Measurements from ENCODE around the gene PLEKHA6.

PLEKHA6 gene

DNA sequence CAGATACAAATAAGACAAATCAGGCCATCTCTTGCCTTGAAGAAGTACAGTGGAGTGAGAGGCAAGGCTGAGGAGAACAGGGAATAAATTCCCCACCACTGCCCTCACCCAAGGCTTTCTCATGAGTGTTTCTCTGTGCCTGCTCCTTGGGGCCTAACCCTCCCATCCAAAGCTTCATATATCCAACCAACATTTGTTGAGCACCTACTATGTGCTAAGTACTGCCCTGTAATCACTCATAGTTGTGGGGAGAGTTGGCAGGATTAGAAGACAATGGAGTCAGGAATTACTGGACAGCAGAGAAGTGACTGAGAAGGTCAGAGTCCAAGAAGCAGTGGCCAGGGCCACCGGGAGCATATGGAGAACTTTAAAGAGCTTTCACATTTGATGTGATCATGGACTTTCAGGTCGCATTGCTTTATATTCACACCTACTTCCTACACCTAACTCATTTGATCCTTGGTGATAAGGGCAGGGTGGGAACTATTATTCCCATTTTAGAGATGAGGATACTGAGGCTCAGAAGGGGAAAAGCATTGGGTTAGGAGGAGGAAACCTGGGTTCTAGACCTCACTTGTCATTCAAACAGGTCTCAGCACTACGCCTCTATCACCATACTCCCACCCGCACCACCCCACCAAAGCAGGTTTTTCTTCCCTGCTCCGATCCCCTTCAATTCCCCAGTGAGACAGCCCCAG, 6.4 kb downstream of the PLEKHA6 start:
- no peak for DNase-seq

DNA sequence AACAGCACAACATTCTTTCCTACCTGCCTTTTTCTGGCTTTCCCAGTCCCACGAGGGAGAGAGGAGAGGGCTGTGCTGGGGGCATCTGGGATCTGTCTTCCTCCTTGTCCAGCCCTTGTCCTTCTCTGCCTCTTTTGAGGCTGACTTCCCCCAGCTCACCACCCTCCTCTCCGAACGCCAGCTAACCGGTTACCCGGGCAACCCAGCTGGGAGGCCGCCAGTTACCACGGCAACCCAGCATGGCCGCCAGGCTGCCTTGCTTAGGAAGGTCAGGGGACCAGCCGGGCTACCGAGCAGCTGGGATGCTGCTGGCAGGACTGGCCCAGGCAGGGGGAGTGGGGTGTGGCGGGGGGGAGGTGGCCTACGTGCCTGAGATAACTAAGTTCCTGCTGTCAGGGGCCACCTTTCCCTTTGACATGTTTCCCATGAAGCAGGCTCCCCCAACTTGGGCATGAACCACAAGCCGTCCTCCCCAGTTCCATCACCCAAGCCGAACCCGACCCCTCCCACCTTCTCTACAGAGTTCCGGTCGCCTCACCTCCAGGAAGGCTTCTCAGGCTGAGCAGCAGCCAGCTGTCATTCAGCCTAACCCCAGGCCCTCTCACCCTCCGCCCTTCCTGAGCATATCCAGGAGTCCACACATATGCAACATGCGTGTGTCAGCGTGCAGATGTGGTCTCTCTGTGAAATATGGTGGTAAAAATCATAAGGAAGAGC, 8.7 kb downstream of the PLEKHA6 start:
- DNase-seq = no peak

DNA sequence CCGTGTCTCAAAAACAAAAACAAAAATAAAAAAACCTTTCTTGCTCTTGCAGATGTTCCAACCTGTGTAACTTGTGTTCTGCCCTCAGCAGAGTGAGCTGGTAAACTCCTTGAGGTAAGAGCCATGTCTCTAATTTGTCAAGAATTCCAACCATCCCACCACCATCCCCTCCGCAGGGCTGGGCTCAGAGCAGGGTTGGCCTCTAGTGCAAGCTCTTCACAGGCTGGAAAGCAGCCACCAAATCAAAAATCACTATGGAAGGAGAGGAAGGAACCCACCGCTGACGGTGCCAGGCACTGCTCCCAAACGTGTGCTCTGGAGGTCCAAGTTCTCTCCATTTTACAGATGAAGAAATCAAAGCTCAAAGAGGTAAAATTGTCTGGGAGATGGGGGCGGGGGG, 9.4 kb downstream of the PLEKHA6 start:
- no peak for DNase-seq

DNA sequence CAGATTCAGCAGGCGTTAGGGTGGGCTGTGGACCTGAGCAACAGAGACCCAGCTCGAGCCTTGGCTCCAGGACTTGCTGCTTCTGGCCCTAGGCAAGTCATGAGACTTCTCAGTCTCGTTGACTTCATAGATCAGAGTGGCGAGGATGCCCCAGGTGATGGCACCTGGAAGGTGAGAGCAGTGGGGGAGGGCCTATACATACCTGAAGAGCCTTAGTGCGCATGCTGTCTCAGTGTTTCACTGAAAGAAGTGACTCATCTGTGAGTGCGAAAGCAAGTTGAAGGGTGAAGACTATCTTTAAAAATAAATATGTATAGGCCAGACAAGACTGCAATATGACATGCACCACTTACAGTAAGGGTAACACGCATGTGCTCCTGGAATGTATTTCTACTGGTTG, 10.1 kb downstream of the PLEKHA6 start:
- DNase-seq = no peak

DNA sequence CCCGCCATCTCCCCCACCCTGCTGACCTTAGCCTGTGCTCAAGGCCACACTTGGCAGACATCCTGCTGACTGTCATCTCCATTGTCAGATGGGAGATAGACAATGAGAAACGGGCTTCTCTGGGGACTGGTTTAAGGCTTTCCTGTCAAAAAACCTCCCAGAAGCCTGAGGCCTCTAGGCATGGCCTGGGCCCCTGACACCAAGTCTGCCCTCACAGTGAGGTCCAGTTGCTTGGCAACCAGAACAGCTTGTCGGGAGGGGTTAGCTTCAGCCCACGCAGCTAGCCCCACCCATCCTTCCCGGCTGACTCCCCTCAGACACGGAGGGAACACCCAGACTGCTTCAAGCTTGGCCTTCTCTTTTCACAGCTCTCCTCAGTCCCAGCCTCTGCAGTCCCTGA, 11.0 kb downstream of the PLEKHA6 start:
- DNase-seq = no peak

DNA sequence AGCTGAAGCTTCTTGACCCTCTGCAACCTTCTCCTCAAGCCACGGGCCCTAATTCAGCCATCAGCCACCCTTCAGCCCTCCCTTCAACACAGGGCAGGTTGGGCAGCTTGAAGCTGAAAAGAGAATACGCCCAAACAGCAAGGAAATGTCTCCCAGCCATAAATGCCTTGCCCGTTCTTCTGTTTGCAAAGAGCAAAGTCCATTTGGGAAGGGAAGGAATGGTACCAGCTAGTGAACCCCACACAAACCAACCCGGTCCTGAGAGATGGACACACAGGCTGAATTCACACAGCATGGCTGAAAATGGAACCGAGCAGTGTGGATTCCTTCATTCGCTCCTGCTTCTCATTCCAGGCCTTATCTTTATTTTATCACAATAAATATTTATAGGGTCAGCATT, 11.5 kb downstream of the PLEKHA6 start:
- no peak for DNase-seq

DNA sequence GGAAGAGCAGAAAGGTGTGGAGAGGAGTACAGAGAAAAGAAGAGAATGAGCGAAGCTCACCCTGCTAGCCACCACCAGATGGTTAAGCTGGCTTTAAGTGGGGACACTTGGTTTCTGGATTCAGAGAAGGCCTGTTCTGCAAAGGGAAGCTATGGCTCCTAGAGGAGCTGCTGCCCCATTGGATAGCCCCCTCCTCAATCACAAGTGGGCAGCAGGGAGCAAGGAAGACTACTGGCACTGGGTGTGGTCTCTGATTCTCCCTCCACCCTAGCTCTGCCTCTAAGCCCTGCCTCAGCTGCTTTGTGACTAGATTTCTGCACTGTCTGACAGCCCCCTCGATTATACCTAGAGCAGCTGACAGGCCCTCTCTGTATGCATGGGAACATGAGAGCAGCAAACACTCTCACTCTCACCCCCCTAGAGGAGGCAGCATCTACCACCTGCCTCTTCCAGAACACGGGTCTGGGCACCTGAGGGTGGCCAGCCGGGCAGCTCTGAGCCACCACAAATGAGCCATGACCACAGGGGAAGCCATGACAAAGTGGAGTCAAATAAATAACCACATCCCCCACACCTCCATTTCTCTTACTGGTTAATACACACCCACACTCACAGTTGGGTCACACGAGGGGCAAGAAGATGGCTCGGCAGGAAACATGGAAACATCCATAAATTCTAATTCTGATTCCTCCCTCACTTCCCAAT, 13.6 kb downstream of the PLEKHA6 start:
- no peak for DNase-seq

DNA sequence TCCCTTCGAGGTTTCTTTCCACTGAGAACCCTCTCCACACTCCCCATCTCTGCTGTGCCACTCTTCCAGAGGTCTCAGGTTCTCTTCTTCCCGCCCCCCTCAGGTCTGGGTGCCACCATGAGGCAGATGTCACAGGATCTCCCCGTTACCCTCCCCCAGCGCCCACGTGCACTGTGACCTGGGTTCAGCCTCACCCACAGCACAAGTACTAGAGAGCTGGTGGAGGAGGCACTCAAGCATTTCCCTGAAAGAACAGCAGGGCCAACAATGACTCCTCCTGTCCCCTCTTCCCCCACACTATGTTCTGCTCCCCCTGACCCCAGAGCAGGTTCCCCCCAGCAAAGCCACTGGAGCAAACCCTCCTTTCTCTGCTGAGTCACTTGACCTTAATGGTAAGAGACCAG, 14.3 kb downstream of the PLEKHA6 start:
- no peak for DNase-seq

DNA sequence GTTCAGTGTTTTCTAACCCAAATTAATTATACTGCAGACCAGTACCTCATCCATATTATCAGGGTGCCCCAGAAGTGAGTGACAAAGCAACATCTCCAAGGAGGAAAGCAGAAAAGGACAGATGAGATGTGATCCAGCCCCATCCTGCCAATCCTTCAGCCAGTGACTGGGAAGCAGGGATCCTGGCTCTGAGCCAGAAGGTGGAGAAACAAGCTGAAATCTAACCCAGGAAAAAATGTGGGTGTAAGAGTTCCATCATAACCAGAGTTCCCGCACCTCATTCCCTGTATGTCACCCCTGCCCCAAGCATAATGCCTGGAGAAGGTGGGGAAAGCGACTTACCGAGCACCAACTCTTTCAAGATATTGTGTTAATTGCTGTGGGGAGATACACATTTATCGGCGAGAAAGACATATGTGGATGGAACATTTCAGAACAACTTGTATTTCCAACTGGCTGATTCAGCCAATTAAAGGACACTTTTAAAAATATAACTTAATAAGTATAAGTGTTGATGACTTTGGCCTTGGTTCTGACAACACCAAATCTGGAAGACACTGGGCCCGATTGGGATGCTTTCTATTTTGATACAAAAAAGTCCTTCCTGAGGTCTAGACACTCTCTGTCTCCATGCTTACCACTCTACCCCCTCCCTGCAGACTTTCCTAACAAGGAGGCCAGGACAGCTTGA, 14.9 kb downstream of the PLEKHA6 start:
- no peak for DNase-seq

DNA sequence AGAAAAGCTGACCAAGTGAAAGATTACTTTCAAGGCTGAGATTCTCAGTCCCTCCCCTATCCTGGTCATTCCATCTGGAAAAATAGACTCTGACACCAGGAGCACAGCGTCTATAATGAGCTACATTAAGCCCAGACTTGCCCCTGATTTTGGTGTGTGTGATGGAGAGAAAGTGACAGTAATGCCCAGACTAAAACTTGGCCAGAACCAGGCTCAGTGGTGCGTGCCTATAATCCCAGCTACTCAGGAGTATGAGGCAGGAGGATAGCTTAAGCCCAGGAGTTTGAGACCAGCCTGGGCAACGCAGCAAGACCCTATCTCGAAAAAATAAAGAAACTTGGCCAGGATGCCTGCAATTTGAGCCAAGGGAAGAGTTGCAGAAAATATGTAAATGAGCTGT, 15.9 kb downstream of the PLEKHA6 start:
- DNase-seq = no peak

DNA sequence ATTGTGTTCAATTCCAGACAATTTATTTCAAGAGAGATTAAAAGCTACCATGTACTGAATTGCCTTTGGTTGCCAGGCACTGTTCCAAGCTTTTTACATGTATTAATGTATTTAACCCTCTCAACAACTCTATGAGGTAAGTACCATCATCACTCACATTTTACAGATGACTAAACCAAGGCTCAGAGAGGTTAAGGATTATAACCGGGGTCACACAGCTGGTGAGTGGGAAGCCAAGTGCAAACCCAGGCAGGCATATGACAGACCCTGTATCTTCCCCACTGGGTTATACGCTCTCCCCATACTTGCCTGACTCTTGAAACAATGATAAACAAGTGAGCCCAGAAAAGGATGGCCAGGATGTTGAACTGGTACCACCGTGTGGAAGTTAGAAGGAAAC, 16.5 kb downstream of the PLEKHA6 start:
- DNase-seq = no peak

DNA sequence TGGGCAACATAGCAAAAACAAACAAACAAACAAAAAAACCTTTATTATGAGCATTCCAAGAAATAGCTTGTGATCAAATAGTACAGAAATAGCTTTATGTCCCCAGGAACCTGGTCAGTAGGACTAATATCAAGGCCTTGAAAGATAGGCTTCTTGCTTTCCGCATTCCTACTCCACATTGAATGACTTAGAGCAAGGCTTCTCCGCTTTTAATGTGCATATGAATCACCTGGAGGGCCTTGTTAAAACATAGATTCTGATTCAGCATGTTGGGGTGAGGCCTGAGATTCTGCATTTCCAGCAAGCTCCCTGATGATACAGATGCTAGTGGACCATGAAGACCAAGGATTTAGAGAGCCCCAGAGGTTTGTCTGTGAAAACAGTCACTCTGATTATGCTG, 17.4 kb downstream of the PLEKHA6 start:
- DNase-seq = no peak

DNA sequence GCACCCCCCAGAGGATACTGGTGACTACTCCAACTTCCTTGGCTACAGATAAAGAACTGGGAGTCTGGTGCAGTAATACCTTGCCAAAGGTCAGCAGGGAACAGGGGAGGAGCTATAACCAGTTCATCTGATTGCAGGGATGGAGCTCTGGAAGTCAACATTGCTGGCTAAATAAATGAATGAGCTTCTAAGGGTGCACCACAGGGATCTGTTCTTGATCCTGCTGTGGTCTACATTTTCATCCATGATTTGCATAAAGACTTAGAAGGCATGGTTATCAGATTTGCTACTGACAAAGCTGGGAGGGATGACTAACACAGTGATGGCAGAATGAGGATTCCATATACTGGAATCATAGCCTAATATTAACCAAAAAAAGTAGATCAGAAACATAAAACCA, 18.3 kb downstream of the PLEKHA6 start:
- DNase-seq = no peak

DNA sequence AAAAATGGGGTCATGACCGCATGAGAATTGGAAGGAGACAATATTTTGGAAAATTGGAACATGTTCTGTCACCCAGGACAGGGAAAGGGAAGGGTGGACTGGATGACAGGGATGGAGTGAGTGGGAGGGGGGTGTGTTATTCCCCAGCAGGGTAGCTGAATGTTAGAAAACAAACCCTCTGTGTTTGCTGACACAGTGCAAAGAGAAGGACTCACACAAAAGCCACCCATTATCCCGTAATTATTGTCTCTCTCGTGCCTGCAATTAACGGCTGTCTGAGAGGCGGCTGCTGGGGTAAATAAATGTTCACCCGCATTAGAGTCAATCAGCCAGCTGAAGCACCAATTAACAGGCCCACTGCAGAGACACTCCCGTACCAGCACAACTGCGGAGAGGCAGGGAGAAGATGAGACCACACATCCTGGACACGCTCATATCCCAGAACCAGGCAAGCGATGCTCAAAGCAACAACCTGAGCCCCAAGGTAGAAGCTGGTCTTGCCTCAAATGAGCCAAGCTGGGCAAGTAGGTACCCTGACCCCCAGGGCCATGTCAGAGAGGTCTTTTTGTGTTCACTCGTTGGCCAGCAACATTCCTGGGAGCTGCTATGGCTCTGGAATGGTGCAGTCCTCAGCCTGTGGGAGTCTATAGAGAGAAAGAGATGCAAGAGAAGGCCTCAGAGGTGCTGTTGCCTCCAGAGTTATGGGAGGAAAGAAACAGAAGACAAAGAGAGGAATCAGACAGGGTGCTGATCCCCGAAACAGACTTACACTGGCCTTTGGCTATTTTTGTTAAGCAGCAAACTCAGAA, 19.4 kb downstream of the PLEKHA6 start:
- no peak for DNase-seq

DNA sequence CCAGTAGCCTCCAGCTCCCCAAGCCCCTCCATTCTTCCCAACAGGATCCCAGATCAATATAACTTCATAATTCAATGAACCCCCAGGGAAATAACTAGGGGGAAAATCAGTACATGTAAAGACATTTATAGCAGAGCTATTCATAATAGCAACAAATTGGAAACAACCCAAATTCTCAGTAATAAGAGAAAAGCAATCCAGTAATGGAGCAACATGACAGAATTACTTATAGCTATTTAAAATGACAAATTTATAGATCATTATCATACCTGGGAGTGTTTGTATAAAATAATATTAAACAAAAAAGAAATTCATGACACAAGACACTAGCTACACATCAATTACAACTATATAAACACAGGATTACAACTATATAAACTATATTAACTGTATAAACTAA, 20.2 kb downstream of the PLEKHA6 start:
- DNase-seq = no peak

DNA sequence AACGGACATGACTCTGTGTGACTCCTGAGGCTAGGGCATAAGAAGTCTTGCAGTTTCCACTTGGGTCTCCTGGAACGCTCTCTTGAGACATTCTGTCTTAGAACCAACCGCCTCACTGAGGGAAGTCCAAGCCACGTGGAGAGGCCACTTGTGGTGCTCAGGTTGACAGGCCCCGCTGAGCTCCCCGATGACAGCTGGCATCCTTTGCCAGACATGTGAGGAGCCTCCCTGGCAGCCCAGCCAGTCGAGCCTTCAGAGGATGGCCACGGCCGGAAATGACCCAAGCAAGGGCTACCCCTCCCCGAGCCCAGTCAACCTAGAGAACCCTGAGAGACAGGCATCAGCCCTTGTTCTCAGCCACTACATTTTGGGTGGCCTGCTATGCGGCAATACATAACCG, 20.7 kb downstream of the PLEKHA6 start:
- DNase-seq = no peak

DNA sequence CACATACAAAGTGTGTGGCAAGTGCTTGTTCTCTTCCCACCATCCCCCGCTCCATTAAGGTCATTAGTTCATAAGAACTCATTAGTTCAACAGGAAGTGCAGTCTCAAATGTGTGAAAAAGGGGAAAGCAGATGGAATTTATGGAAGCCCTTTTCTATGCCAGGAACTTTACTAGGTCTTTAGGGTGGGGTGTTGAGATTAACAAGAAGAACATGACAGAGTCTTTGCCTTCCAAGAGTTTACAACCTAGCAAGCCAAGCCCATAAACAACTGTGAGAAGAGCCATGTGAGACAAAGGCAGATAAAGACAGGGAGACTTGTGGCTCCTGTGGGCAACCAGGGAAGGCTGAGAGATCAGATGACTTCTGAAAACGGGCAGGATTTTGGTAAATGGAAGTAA, 21.4 kb downstream of the PLEKHA6 start:
- no peak for DNase-seq

DNA sequence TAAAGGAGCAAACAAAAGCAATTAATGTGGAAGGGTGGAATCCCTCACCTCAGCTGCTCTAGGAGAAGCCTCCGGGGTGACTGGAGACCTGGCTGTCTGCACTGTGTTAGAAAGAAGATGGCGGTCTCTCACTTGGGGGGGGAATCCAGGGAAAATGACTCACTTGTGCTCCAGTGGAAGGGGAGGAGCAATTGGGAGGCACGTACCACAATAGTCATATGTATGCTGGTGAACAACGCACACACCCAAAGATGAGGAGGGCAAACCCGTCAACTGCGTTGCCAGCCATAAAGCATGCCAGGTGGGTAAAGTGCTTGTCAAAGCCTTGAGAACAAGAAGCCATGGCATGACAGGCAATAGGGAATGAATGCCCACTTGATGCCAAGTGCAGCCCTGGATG, 22.1 kb downstream of the PLEKHA6 start:
- DNase-seq = no peak

DNA sequence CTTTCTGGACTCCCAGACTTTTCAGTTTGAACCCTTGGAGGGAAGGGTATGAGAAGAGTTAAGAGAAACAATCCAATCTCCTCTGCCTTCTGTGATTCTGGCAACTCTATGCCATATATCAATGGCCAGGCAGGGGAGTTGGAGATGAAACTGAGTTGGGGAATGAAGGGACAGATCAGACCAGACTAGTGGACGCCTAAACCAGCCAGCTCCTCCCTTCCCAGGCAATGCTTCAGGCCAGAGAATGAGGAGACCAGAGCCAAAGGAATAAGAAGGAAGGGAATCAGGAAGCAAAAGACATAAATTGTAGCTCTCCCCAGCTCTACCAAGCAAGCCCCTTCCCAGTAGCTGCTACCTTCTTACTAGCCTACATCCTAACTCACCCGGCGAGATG, 22.7 kb downstream of the PLEKHA6 start:
- no peak for DNase-seq

DNA sequence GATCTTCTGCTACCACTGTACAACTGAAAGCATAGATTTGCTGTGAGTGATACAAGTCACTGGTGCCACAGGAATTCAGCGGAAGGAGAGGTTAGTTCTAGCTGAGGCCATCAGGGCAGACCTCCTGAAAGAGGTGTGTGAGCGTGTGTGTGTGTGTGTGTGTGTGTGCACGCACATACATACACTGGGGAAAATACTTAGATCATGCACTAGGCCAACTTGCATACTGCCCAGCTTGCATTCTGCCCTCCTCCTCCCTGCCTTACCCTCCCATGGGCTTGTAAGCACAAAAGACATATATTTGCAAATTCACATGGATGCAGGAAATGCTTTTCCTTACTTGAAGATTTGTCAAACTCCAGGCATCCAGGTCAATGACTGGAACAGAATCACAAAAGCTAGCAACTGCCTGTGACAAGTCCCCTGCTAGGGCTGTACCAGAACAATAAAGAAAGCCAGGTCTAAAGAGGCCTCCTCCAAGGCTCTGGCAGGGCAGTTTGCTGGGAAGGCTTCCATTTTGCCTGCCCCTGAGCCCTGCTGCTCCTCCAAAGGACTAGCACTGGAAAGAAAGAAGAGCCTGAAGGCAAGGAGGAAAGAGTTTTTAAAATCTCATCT, 23.2 kb downstream of the PLEKHA6 start:
- no peak for DNase-seq

DNA sequence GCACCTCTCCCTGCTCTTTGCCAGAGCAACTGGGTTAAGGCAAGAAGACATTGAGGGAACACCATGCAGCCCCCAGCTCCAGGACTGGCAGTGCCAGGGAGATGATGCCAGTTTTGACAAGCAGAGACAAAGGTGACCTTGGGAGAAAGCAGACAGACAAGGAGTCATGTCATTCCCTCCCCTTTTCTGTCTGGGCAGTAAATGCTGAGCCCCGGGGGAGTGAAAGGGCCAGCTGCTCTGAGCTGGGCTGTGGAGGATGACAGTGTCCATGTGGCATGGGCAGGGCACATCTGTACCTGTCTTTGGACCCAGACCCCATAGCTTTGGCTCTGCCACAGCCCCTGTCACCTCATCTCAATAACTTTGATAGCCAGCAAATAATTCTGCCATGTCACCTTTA, 24.2 kb downstream of the PLEKHA6 start:
- DNase-seq = no peak

DNA sequence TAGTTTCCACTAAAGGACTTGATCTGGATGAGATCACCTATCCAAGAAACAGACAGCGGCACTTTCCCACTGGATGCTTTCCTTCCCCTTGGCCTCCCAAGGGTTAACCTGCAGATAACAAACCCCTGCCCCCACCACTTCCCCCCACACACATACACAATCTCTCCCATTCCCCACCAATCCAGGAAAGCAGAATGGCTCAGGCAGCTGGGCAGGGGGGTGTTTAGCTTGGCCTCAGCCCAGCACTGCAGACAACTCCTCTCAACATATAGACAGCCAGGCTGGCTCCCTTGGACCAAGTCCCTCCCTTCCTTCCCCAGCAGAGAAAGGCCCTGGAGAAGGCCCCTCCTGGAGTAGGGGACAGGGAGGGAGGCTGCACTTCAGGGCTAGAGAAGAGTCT, 24.6 kb downstream of the PLEKHA6 start:
- DNase-seq = no peak
